ENCODE data around the gene STAT3.

DNA sequence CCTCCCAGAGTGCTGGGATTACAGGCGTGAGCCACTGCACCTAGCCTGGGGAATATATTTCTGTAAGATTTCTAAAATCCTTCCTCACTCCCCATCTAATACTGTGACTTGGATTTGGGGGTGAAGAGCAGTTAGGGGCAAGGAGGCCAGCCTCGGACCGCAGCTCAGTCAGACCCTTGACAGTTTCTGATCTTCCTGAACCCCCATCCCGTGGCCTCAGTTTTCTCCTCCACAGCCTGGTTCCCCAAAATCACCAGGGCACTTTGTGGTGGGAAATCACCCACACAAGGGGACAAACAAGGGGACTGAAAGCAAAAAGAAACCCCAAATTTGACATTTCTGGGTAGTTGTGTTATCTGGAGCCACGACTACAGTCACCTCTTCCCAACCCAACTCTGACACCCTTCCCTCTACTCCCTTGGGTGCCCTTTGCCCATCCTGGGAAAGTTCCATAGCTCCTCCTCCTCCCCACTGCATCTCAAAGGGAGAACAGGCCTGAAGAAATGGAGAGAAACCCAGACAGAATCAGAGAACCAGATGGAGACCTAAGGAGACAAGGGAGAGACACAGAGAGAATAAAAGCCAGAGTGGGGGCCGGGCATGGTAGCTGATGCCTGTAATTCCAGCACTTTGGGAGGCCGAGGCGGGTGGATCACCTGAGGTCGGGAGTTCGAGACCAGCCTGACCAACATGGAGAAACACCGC, 102.7 kb downstream of the STAT3 start:
- TF ChIP-seq, protein P1, sequence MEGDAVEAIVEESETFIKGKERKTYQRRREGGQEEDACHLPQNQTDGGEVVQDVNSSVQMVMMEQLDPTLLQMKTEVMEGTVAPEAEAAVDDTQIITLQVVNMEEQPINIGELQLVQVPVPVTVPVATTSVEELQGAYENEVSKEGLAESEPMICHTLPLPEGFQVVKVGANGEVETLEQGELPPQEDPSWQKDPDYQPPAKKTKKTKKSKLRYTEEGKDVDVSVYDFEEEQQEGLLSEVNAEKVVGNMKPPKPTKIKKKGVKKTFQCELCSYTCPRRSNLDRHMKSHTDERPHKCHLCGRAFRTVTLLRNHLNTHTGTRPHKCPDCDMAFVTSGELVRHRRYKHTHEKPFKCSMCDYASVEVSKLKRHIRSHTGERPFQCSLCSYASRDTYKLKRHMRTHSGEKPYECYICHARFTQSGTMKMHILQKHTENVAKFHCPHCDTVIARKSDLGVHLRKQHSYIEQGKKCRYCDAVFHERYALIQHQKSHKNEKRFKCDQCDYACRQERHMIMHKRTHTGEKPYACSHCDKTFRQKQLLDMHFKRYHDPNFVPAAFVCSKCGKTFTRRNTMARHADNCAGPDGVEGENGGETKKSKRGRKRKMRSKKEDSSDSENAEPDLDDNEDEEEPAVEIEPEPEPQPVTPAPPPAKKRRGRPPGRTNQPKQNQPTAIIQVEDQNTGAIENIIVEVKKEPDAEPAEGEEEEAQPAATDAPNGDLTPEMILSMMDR (conservative IDR thresholded peaks at IDR 0.05; ENCODE audit: low read depth, low read length): no peak
- TF ChIP-seq EZH2 (IDR thresholded peaks at IDR 0.05; ENCODE audit: borderline replicate concordance, low read depth, low read length, poor library complexity, severe bottlenecking): no peak

Measured in A673 (cell line).